Esophagus squamous epithelium (tissue), 5 donors: ENCODE results near the gene NFATC4. TPM values are rescaled to one million over a fixed set of nuclear protein-coding genes. Genes with fewer than 3 reads are reported as not detected.

Experiments used
- DNase-seq: peaks from one replicate; lab custom pipeline; 2025; lab: John Stamatoyannopoulos, UW
- H3K27ac ChIP-seq, 4 donors: fragments of 200-600 bp; sonication (generic); one replicate each; pipeline ENCODE4 v1.5.1; 2016 to 2019; ENCODE audit warnings: mild to moderate bottlenecking in 1 of 4
- H3K27me3 ChIP-seq, 4 donors: fragments of 200-600 bp; sonication (generic); 1 replicate in 3 of 4; 2 replicates in 1 of 4; pipeline versions ENCODE4 v1.5.1 to v1.6.0; 2017 to 2021; ENCODE audit warnings: antibody characterized with exemption in 1 of 4
- H3K36me3 ChIP-seq, 3 donors: fragments of 200-600 bp; sonication (generic); one replicate each; pipeline ENCODE4 v1.5.1; 2016 to 2019
- H3K4me1 ChIP-seq, 3 donors: fragments of 200-600 bp; sonication (generic); one replicate each; pipeline ENCODE4 v1.5.1; 2017 to 2019
- H3K4me3 ChIP-seq, 4 donors: fragments of 200-600 bp; sonication (generic); 1 replicate in 3 of 4; 2 replicates in 1 of 4; pipeline ENCODE4 v1.5.1; 2016 to 2019; ENCODE audit warnings: mild to moderate bottlenecking in 2 of 4, moderate library complexity in 1 of 4
- H3K9me3 ChIP-seq, 3 donors: fragments of 200-600 bp; sonication (generic); one replicate each; pipeline ENCODE4 v1.5.1; 2016 to 2019
- CTCF ChIP-seq, 6 experiments: fragments of 450-650 bp in 4 of 6; fragments of 200-600 bp in 2 of 6; sonication (generic) in 2 of 6; IDR thresholded peaks; one replicate each; pipeline ENCODE4 v1.5.1; 2016 to 2019; ENCODE audit warnings: antibody characterized with exemption in 6 of 6, mild to moderate bottlenecking in 4 of 6, moderate library complexity in 4 of 6
- POLR2A ChIP-seq, 4 donors: fragments of 450-650 bp; IDR thresholded peaks; one replicate each; pipeline ENCODE4 v1.6.1; 2017; ENCODE audit warnings: antibody characterized with exemption in 4 of 4, mild to moderate bottlenecking in 4 of 4, moderate library complexity in 3 of 4
- WGBS, 2 donors: methylation state at CpG; one replicate each; pipeline ENCODE4 v1.1.5; 2018; 5-methylcytosine and 5-hydroxymethylcytosine counted together
- intact Hi-C: fragments of 100-400 bp; cut with DNase I; formaldehyde crosslinking; loops from one replicate; pipeline ENCODE4 v1.15.0; 2022
- total RNA-seq, 4 donors: library from RNA; depleted of rRNA; stranded (reverse); fragments of >200 nt; gene quantifications; one replicate each; pipeline ENCODE4 v1.1.0, GENCODE V29; 2016
- donor health status: DM: yes; HTN: yes; CAD: no.

The NFATC4 gene
- 10 to 100 TPM in 2 of 4 donors, 1 to 10 TPM in 2; 2.7 to 22.5 (median 9.2) TPM for total RNA-seq

- Histone ChIP-seq H3K4me3 (peak within 1 kb of the TSS; percentile 33 to 74 (median 62)), H3K9me3 (no peaks in the 10 kb centered on the region), H3K4me1 (peaks cover 24 to 80% (median 24%) of the 10 kb centered on the region in 3 donors), H3K27ac (peak within 1 kb of the TSS; percentile 81 to 96 (median 92)), H3K27me3 (peaks cover 0 to 19% (median 0%) of the 10 kb centered on the region in 4 donors), H3K36me3 (no peaks in the 10 kb centered on the region)
- WGBS, 2 donors: 0 to 4% methylated on average over 9 to 13 of the region's 21 CpGs
- TF ChIP-seq CTCF (IDR thresholded peaks at IDR 0.05) (no peak), POLR2A (IDR thresholded peaks at IDR 0.05) (no peak)
- no peak for DNase-seq
- intact Hi-C loops: loop anchor here (5.0 kb wide), 1 partner anchor 65 kb away; no protein-coding TSS in a partner anchor
These were observed at the start of gene NFATC4 for GRCh38 chr14:24367514-24368211. TSS of gene NFATC4 (plus strand) at chr14:24368184. CDS start at chr14:24368341, 157 bp downstream.

GRCh38 chr14:24321212-24321975 lies 46.6 kb upstream of the NFATC4 start:
- H3K27ac ChIP-seq: no peak overlapping the region
- H3K27me3 ChIP-seq: peaks cover 0 to 23% (median 0%) of the 10 kb centered on the region in 4 donors
- DNase-seq: no peak
- intact Hi-C loops: no loop called here
- H3K4me1 ChIP-seq: peaks cover 5 to 14% (median 13%) of the 10 kb centered on the region in 3 donors
- H3K9me3 ChIP-seq: no peaks in the 10 kb centered on the region
- TF ChIP-seq CTCF (IDR thresholded peaks at IDR 0.05) (no peak), POLR2A (IDR thresholded peaks at IDR 0.05) (no peak)
- no peaks in the 10 kb centered on the region for H3K36me3 ChIP-seq
- 81 to 83% methylated on average over 13 to 14 of the region's 14 CpGs for WGBS, 2 donors
- no peak overlapping the region for H3K4me3 ChIP-seq

- no peak for DNase-seq
- WGBS, 2 donors: 71 to 86% methylated on average over 4 to 9 of the region's 10 CpGs
- TF ChIP-seq POLR2A (IDR thresholded peaks at IDR 0.05) (no peak), CTCF (IDR thresholded peaks at IDR 0.05) (no peak)
- no peaks in the 10 kb centered on the region for H3K9me3 ChIP-seq
- H3K4me3 ChIP-seq: no peak overlapping the region
- H3K27ac ChIP-seq: no peak overlapping the region
- H3K36me3 ChIP-seq: no peaks in the 10 kb centered on the region
- H3K27me3 ChIP-seq: peaks cover 0 to 13% (median 0%) of the 10 kb centered on the region in 4 donors
- H3K4me1 ChIP-seq: peaks cover 0 to 8% (median under 1%) of the 10 kb centered on the region in 3 donors
- intact Hi-C loops: no loop called here
These were observed 45.3 kb upstream of the NFATC4 start for GRCh38 chr14:24322672-24323071.

- Histone ChIP-seq H3K4me1 (peaks cover 0 to 13% (median 0%) of the 10 kb centered on the region in 3 donors), H3K9me3 (no peaks in the 10 kb centered on the region), H3K27me3 (peaks cover 0 to 8% (median 0%) of the 10 kb centered on the region in 4 donors), H3K4me3 (no peak overlapping the region), H3K36me3 (no peaks in the 10 kb centered on the region), H3K27ac (no peak overlapping the region)
- WGBS, 2 donors: 46 to 56% methylated on average over 3 of the region's 3 CpGs
- DNase-seq: no peak
- intact Hi-C loops: no loop called here
- TF ChIP-seq POLR2A (IDR thresholded peaks at IDR 0.05) (no peak), CTCF (IDR thresholded peaks at IDR 0.05) (no peak)
These were observed 44.6 kb upstream of the NFATC4 start for GRCh38 chr14:24323341-24323740.

- no peak overlapping the region for H3K4me3 ChIP-seq
- intact Hi-C loops: no loop called here
- TF ChIP-seq POLR2A (IDR thresholded peaks at IDR 0.05) (no peak), CTCF (IDR thresholded peaks at IDR 0.05) (no peak)
- no peak overlapping the region for H3K27ac ChIP-seq
- peaks cover 0 to 19% (median 0%) of the 10 kb centered on the region in 3 donors for H3K4me1 ChIP-seq
- no peak for DNase-seq
- peaks cover 0 to 2% (median 0%) of the 10 kb centered on the region in 4 donors for H3K27me3 ChIP-seq
- WGBS, 2 donors: 65 to 69% methylated on average over 4 to 6 of the region's 6 CpGs
- H3K9me3 ChIP-seq: no peaks in the 10 kb centered on the region
- H3K36me3 ChIP-seq: no peaks in the 10 kb centered on the region
These were observed 44.0 kb upstream of the NFATC4 start for GRCh38 chr14:24324024-24324423.
